T-helper 1 cell treated with Interleukin-12 subunit alpha and Interleukin-12 subunit beta and Interleukin-4 antibody, amounts not matched to agents 30 μg/mL and 1 μg/mL, for 36 hours (primary cell): ENCODE data around the gene TMCC1.
"Not testable (repeated sequence)": the region's sequence is repeated elsewhere in the genome, so short reads cannot be mapped to it uniquely, and the experiment has no call there.

Experiments used
- H3K27ac Mint-ChIP-seq: one replicate; pipeline ENCODE4 v1.8.0; 2021; ENCODE audit warnings: mild to moderate bottlenecking, mixed read lengths
- H3K27me3 Mint-ChIP-seq: one replicate; pipeline ENCODE4 v1.8.0; 2021; ENCODE audit warnings: low read depth, mixed read lengths
- H3K36me3 Mint-ChIP-seq: one replicate; pipeline ENCODE4 v1.8.0; 2021; ENCODE audit warnings: low read depth, mixed read lengths
- H3K4me1 Mint-ChIP-seq: one replicate; pipeline ENCODE4 v1.8.0; 2021; ENCODE audit warnings: low read depth, mixed read lengths
- H3K4me3 Mint-ChIP-seq: one replicate; pipeline ENCODE4 v1.8.0; 2021; ENCODE audit warnings: mild to moderate bottlenecking, moderate library complexity, mixed read lengths
- H3K9me3 Mint-ChIP-seq: one replicate; pipeline ENCODE4 v1.8.0; 2021; ENCODE audit warnings: mixed read lengths

TMCC1 gene

DNA sequence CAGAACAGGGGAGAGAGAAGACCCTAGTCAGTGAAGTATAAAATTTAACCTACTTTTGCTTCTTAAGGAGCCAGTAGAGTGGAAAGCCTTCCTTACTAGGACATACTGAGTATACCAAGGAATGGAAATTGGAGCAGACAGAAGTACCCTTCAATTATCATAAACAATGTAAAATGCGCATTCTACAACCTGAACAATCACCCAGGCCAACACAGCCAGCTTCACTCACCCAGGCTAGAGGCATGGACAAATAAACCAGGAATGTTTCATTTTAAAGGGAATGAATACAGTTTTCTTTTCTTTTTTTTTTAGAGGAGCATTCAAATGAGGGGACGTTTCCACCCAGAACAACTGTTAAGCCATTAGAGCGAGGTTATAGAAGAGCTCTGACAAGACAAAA, 245.1 kb downstream of the TMCC1 start:
- H3K4me1 Mint-ChIP-seq, result no peaks in the 10 kb centered on the region
- no peaks in the 10 kb centered on the region for H3K9me3 Mint-ChIP-seq
- no peak overlapping the region for H3K27ac Mint-ChIP-seq
- H3K4me3 Mint-ChIP-seq, result no peak overlapping the region
- peaks cover 9% of the 10 kb centered on the region for H3K27me3 Mint-ChIP-seq
- H3K36me3 Mint-ChIP-seq, result no peaks in the 10 kb centered on the region

DNA sequence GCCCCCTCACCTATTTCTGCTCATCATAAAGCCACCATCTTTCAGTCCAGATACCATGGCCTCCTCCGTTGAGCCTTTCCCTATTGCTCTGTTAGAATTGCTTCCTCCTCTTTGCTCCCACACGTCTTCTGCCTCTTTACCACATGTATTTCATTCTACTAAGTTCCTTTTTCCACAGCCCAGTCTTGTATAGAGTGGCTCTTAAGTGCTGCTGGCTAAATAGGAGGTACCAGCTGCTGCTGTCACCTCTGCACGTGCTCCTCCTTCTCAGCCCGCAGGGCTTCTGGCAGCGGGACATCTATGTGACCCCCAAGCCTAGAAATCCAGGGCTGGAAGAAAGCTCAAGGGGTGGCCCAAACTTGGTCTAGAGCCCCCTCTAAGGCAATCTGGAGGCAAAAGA, 248.2 kb downstream of the TMCC1 start:
- Mint-ChIP-seq H3K27me3 (peaks cover 8% of the 10 kb centered on the region), H3K27ac (no peak overlapping the region), H3K4me1 (no peaks in the 10 kb centered on the region), H3K4me3 (no peak overlapping the region), H3K9me3 (no peaks in the 10 kb centered on the region), H3K36me3 (no peaks in the 10 kb centered on the region)

- H3K27ac Mint-ChIP-seq, result no peak overlapping the region
- H3K27me3 Mint-ChIP-seq, result peaks cover 5% of the 10 kb centered on the region
- H3K9me3 Mint-ChIP-seq, result no peaks in the 10 kb centered on the region
- H3K4me3 Mint-ChIP-seq, result no peak overlapping the region
- H3K4me1 Mint-ChIP-seq, result no peaks in the 10 kb centered on the region
- no peaks in the 10 kb centered on the region for H3K36me3 Mint-ChIP-seq
These were observed 248.7 kb downstream of the TMCC1 start for GRCh38 chr3:129644836-129645235.

DNA sequence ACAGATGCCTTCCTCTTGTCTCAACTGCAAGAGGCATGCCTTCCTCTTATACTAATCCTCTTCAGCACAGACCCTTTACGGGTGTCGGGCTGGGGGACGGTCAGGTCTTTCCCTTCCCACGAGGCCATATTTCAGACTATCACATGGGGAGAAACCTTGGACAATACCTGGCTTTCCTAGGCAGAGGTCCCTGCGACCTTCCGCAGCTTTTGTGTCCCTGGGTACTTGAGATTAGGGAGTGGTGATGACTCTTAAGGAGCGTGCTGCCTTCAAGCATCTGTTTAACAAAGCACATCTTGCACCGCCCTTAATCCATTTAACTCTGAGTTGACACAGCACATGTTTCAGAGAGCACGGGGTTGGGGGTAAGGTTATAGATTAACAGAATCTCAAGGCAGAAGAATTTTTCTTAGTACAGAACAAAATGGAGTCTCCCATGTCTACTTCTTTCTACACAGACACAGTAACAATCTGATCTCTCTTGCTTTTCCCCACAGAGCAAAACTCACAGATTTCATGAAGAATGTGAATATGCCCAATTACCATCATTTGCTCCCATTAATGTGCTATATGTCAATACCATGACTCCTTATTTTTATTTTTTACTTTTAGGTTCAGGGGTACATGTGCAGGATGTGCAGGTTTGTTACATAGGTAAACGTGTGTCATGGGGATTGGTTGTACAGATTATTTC, 251.8 kb downstream of the TMCC1 start:
- H3K4me3 Mint-ChIP-seq, H3K27ac Mint-ChIP-seq, H3K4me1 Mint-ChIP-seq, H3K36me3 Mint-ChIP-seq, H3K9me3 Mint-ChIP-seq: not testable (repeated sequence)
- peaks cover 10% of the 10 kb centered on the region for H3K27me3 Mint-ChIP-seq

- H3K27ac Mint-ChIP-seq, H3K9me3 Mint-ChIP-seq, H3K36me3 Mint-ChIP-seq, H3K4me1 Mint-ChIP-seq, H3K4me3 Mint-ChIP-seq: not testable (repeated sequence)
- peaks cover 15% of the 10 kb centered on the region for H3K27me3 Mint-ChIP-seq
These were observed 252.5 kb downstream of the TMCC1 start for GRCh38 chr3:129640985-129641384.

DNA sequence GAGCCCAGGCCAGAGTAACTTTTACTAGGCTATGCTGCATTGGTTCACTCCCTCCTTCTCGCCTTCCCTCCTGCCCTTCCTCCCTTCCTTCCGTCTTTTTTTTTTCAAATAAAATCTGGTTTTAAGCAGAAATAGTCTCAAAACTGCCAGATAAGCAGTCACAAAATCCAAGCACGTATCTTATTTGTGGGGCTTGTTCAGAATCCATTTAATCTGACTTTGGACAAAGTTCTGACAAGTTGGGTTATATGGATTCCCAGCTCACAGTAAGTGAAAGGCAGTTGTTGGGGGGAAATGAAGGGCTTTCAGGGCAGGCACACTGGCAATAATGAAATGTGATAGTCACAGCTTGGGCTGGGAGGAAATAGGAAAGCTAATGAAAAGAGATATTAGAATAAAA, 255.0 kb downstream of the TMCC1 start:
- H3K4me1 Mint-ChIP-seq, result no peaks in the 10 kb centered on the region
- no peaks in the 10 kb centered on the region for H3K9me3 Mint-ChIP-seq
- H3K4me3 Mint-ChIP-seq, result no peak overlapping the region

DNA sequence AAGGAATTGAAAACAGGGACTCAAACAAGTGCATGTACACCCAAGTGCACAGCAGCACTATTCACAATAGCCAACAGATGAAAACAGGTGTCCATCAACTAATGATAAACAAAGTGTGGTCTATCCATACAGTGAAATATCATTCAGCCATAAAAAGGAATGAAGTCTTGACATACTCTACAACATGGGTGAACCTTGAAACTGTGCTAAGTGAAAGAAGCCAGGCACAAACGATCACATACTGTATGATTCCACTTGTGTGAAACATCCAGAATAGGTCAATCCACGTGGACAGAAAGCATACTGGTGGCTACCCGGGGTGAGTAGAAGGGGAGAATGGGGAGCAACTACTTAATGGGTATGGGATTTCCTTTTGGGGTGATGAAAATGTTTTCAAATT, 257.4 kb downstream of the TMCC1 start:
- Mint-ChIP-seq H3K4me3 (no peak overlapping the region), H3K27me3 (peaks cover 11% of the 10 kb centered on the region), H3K36me3 (no peaks in the 10 kb centered on the region), H3K4me1 (no peaks in the 10 kb centered on the region), H3K9me3 (no peaks in the 10 kb centered on the region), H3K27ac (no peak overlapping the region)

More for the DNA sequence above, 255.0 kb downstream of the TMCC1 start:
- Mint-ChIP-seq H3K27me3 (peaks cover 11% of the 10 kb centered on the region), H3K36me3 (no peaks in the 10 kb centered on the region), H3K27ac (no peak overlapping the region)

- Mint-ChIP-seq H3K9me3 (no peaks in the 10 kb centered on the region), H3K27ac (no peak overlapping the region), H3K27me3 (peaks cover 11% of the 10 kb centered on the region), H3K4me3 (no peak overlapping the region), H3K4me1 (no peaks in the 10 kb centered on the region), H3K36me3 (no peaks in the 10 kb centered on the region)
These were observed 257.9 kb downstream of the TMCC1 start for GRCh38 chr3:129635656-129636055.

- Mint-ChIP-seq H3K27me3 (peaks cover 11% of the 10 kb centered on the region), H3K4me1 (no peaks in the 10 kb centered on the region), H3K4me3 (no peak overlapping the region), H3K27ac (no peak overlapping the region), H3K9me3 (no peaks in the 10 kb centered on the region), H3K36me3 (no peaks in the 10 kb centered on the region)
These were observed 259.6 kb downstream of the TMCC1 start for GRCh38 chr3:129633751-129634481.

- Mint-ChIP-seq H3K4me1 (peaks cover 2% of the 10 kb centered on the region), H3K9me3 (no peaks in the 10 kb centered on the region), H3K4me3 (no peak overlapping the region), H3K36me3 (no peaks in the 10 kb centered on the region), H3K27me3 (peaks cover 11% of the 10 kb centered on the region), H3K27ac (no peak overlapping the region)
These were observed 260.5 kb downstream of the TMCC1 start for GRCh38 chr3:129632977-129633376.

DNA sequence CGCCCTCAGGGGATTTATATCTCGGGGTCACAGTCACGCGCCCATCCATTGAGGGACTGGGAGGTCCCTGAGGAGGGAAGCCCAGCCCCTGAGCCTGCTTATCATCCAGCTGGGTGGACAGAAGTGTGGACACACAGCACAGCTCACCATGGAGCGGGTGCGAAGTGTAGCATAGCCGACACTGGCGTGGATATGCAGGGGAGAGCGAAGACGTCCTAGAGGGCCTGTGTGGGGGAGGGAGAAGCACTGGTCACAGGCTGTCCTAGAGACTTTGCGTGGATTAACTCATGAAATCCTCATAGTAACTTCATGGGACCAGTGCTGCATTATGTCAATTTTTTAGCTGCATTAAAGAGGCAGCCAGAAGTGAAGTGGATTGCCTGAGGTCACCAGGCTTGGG, 261.0 kb downstream of the TMCC1 start:
- no peak overlapping the region for H3K4me3 Mint-ChIP-seq
- no peaks in the 10 kb centered on the region for H3K36me3 Mint-ChIP-seq
- H3K27me3 Mint-ChIP-seq, result peaks cover 10% of the 10 kb centered on the region
- H3K4me1 Mint-ChIP-seq, result peaks cover 6% of the 10 kb centered on the region
- H3K27ac Mint-ChIP-seq, result no peak overlapping the region
- no peaks in the 10 kb centered on the region for H3K9me3 Mint-ChIP-seq

- Mint-ChIP-seq H3K4me1 (peaks cover 8% of the 10 kb centered on the region), H3K36me3 (no peaks in the 10 kb centered on the region), H3K9me3 (no peaks in the 10 kb centered on the region), H3K27ac (no peak overlapping the region), H3K4me3 (no peak overlapping the region), H3K27me3 (peaks cover 6% of the 10 kb centered on the region)
These were observed 261.5 kb downstream of the TMCC1 start for GRCh38 chr3:129632056-129632455.

DNA sequence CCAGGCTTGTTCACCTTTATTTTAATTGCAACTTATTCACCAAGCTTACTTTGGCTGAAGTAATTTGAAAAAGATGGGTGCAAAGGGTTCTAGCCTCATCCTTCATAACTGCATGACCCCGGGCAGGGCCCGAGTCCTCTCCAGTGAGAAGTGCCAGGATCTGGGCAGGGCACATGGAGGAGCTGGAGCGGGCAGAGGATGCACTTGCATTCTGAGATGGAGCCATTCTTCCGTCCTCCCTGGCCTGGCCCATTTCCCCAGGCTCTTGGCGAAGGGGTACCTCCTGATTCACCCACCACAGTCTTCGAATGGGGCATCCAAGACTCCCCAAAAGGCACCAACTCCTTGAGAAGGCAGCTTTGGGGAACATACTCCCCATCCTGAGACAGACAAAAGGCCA, 264.5 kb downstream of the TMCC1 start:
- Mint-ChIP-seq H3K4me3 (no peak overlapping the region), H3K27me3 (no peaks in the 10 kb centered on the region), H3K36me3 (no peaks in the 10 kb centered on the region), H3K27ac (no peak overlapping the region), H3K9me3 (no peaks in the 10 kb centered on the region), H3K4me1 (peaks cover 11% of the 10 kb centered on the region)

GRCh38 chr3:129628169-129628522, 265.4 kb downstream of the TMCC1 start:
- Mint-ChIP-seq H3K9me3 (no peaks in the 10 kb centered on the region), H3K27ac (no peak overlapping the region), H3K4me1 (peaks cover 11% of the 10 kb centered on the region), H3K27me3 (no peaks in the 10 kb centered on the region), H3K4me3 (peak overlapping the region; percentile 81), H3K36me3 (no peaks in the 10 kb centered on the region)

DNA sequence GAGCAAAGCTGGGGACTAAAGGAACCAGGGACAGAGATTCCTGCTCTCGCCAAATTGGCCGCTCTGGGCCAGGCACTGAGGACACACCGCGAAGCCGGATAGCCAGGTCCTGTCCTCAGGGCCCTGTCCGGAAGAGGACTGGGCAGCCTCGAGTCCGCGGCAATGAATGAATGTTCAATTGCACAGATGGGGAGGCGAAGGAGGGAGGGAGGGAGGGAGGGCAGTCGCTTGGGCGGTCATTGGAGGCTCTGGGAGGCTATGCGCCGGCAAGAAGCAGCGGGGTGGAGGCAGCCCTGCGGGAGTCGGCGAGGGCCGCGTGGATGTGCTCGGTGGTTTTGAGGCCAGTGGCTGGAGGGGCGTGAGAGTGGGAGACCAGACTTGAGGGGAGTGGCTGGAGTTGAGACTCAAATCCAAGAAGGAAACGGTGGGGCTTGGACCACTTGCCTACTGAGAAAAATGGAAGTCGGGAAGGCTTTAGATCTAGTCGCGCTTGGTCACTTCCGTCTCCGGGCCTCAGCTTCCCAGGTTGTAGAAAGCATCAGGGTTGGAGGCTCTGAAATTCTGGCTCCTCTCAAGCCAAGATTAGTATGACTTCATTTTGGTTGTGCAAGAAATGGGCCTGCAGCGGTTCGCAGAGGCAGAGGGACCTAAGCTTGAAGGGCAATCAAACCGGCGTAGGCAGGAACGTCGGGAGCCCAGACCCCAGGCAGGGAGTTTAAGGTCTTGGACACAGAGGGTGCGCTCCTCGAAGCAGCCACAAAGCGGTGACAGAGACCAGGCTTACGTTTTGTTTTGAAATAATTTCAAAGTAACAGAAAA, 266.0 kb downstream of the TMCC1 start:
- Mint-ChIP-seq H3K4me1 (peaks cover 11% of the 10 kb centered on the region), H3K9me3 (no peaks in the 10 kb centered on the region), H3K4me3 (peak overlapping the region; percentile 81), H3K27me3 (no peaks in the 10 kb centered on the region), H3K27ac (peak overlapping the region; percentile 73), H3K36me3 (no peaks in the 10 kb centered on the region)
